Stomach smooth muscle (tissue), 2 donors: ENCODE results near the gene PPIL4.

Experiments used
- H3K27ac ChIP-seq: one replicate; pipeline ENCODE4 v1.7.0; 2013; ENCODE audit warnings: mild to moderate bottlenecking, low read length, inconsistent platforms
- H3K27me3 ChIP-seq, 2 donors: one replicate each; pipeline ENCODE4 v1.7.0; 2013; ENCODE audit warnings: low read length in 2 of 2; ENCODE audit not compliant: insufficient read depth in 2 of 2, control insufficient read depth in 1 of 2
- H3K36me3 ChIP-seq, 2 donors: one replicate each; pipeline ENCODE4 v1.7.0; 2013; ENCODE audit warnings: low read length in 2 of 2; ENCODE audit not compliant: control insufficient read depth in 2 of 2, insufficient read depth in 2 of 2
- H3K4me1 ChIP-seq: one replicate; pipeline ENCODE4 v1.7.0; 2013; ENCODE audit warnings: low read length; ENCODE audit not compliant: control insufficient read depth, insufficient read depth
- H3K4me3 ChIP-seq, 2 donors: one replicate each; pipeline ENCODE4 v1.7.0; 2013; ENCODE audit warnings: low read length in 2 of 2
- H3K9ac ChIP-seq, 2 donors: one replicate each; pipeline ENCODE4 v1.7.0; 2013; ENCODE audit warnings: low read length in 2 of 2, mild to moderate bottlenecking in 1 of 2
- H3K9me3 ChIP-seq, 2 donors: one replicate each; pipeline ENCODE4 v1.7.0; 2013; ENCODE audit warnings: low read length in 2 of 2; ENCODE audit not compliant: control insufficient read depth in 2 of 2
- donor health status: healthy.
- donor health status: Pancreatic carcinoma.

Gene PPIL4

GRCh38 chr6:149534742-149535141 is 11.1 kb downstream of the PPIL4 start:
- no peaks in the 10 kb centered on the region for H3K4me1 ChIP-seq
- no peak overlapping the region for H3K9ac ChIP-seq
- peaks cover 22 to 49% of the 10 kb centered on the region in 2 donors for H3K36me3 ChIP-seq
- no peaks in the 10 kb centered on the region for H3K27me3 ChIP-seq
- no peak overlapping the region for H3K4me3 ChIP-seq
- no peaks in the 10 kb centered on the region for H3K9me3 ChIP-seq
- no peak overlapping the region for H3K27ac ChIP-seq

GRCh38 chr6:149529650-149530049 is 16.2 kb downstream of the PPIL4 start:
- H3K4me3 ChIP-seq: no peak overlapping the region
- no peak overlapping the region for H3K27ac ChIP-seq
- no peaks in the 10 kb centered on the region for H3K4me1 ChIP-seq
- peaks cover 22 to 42% of the 10 kb centered on the region in 2 donors for H3K36me3 ChIP-seq
- no peak overlapping the region for H3K9ac ChIP-seq
- H3K27me3 ChIP-seq: no peaks in the 10 kb centered on the region
- H3K9me3 ChIP-seq: no peaks in the 10 kb centered on the region

GRCh38 chr6:149515494-149515893 is 30.3 kb downstream of the PPIL4 start:
- no peak overlapping the region for H3K27ac ChIP-seq
- H3K9ac ChIP-seq: no peak overlapping the region
- no peaks in the 10 kb centered on the region for H3K9me3 ChIP-seq
- peaks cover 4 to 15% of the 10 kb centered on the region in 2 donors for H3K36me3 ChIP-seq
- no peaks in the 10 kb centered on the region for H3K4me1 ChIP-seq
- no peaks in the 10 kb centered on the region for H3K27me3 ChIP-seq
- H3K4me3 ChIP-seq: no peak overlapping the region

- Histone ChIP-seq H3K4me1 (no peaks in the 10 kb centered on the region), H3K4me3 (no peak overlapping the region), H3K9ac (no peak overlapping the region), H3K9me3 (no peaks in the 10 kb centered on the region), H3K27ac (no peak overlapping the region), H3K27me3 (no peaks in the 10 kb centered on the region), H3K36me3 (peaks cover 4 to 12% of the 10 kb centered on the region in 2 donors)
Observed at GRCh38 chr6:149513915-149514314, 31.9 kb downstream of the PPIL4 start.

DNA sequence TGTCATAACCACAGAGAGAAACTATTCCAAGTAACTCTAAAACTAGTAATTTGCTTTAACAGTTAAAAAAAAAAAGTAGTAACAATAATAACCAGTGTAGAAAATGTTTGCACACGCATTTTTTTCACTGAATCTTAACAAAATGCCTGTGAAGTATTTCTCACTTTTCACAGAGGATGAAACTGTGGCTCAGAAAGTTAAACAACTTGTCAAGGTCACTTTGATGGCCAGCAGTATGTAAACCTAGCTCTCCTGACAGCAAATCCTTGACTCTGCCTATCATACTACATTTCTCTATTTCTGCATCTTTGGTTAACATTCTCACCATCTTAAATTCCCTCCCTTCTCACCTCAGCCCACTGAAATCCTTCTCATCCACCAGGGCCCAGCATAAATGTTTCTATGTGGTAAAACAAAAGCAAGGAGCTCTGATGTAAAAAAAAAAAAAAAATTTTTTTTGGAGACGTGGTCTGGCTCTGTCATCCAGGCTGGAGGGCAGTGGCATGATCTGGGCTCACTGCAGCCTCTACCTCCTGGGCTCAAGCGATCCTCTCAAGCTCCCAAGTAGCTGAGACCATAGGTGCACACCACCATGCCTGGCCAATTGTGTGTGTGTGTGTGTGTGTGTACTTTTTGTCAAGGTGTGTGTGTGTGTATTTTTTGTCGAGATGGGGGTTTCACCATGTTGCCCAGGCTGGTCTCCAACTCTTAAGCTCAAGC is 34.9 kb downstream of the PPIL4 start:
- no peak overlapping the region for H3K9ac ChIP-seq

GRCh38 chr6:149508485-149508884 is 37.4 kb downstream of the PPIL4 start:
- no peaks in the 10 kb centered on the region for H3K9me3 ChIP-seq
- no peaks in the 10 kb centered on the region for H3K27me3 ChIP-seq
- H3K4me3 ChIP-seq: no peak overlapping the region
- no peak overlapping the region for H3K27ac ChIP-seq
- H3K9ac ChIP-seq: no peak overlapping the region
- H3K36me3 ChIP-seq: peaks cover 2 to 5% of the 10 kb centered on the region in 2 donors
- no peaks in the 10 kb centered on the region for H3K4me1 ChIP-seq

More for the DNA sequence above, 34.9 kb downstream of the PPIL4 start:
- H3K27ac ChIP-seq: no peak overlapping the region
- no peaks in the 10 kb centered on the region for H3K4me1 ChIP-seq
- H3K36me3 ChIP-seq: peaks cover 0 to 6% of the 10 kb centered on the region in 2 donors
- H3K27me3 ChIP-seq: no peaks in the 10 kb centered on the region
- H3K4me3 ChIP-seq: no peak overlapping the region
- H3K9me3 ChIP-seq: no peaks in the 10 kb centered on the region

GRCh38 chr6:149503872-149504271 is 42.0 kb downstream of the PPIL4 start:
- no peaks in the 10 kb centered on the region for H3K9me3 ChIP-seq
- peaks cover 2 to 4% of the 10 kb centered on the region in 2 donors for H3K36me3 ChIP-seq
- no peak overlapping the region for H3K4me3 ChIP-seq
- H3K27me3 ChIP-seq: no peaks in the 10 kb centered on the region
- no peak overlapping the region for H3K27ac ChIP-seq
- H3K9ac ChIP-seq: no peak overlapping the region
- H3K4me1 ChIP-seq: no peaks in the 10 kb centered on the region

DNA sequence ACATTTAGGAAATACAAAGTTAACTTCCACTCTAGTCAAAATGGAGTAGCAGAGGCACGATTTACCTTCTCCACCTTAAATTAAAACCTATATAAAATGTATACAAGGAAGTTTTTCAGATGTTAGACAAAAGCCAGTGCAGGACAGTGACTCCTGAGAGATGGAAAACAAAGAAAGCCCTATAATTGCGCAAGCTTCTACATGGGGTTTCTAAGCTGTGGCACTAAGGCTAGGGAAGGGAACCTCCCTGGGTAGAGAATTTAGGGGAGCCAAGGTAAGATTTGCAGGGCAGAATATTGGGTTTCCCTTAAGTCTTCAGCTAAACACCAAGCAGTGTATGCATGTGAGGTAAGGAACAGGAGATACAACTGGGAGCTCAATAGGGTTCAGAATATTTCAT is 42.6 kb downstream of the PPIL4 start:
- no peak overlapping the region for H3K27ac ChIP-seq
- H3K4me3 ChIP-seq: no peak overlapping the region
- no peaks in the 10 kb centered on the region for H3K9me3 ChIP-seq
- no peak overlapping the region for H3K9ac ChIP-seq
- no peaks in the 10 kb centered on the region for H3K27me3 ChIP-seq
- H3K36me3 ChIP-seq: peaks cover 2 to 4% of the 10 kb centered on the region in 2 donors
- no peaks in the 10 kb centered on the region for H3K4me1 ChIP-seq

DNA sequence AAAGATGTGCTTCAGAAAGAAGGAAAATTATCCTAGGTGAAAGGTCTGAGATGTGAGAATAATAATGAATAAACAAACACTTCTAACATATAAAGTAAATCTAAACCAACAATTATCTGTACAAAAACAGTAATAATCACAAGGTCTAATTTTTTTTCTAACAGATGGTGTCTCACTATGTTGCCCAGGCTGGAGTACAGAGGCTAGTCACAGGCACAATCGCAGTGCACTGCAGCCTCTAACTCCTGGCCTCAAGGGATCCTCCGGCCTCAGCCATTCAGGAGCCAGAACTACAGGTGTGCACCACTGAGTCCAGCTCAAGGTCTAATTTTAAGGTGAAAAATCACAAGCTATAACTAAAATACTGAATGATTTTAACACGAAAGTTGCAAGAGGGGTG is 44.1 kb downstream of the PPIL4 start:
- H3K9ac ChIP-seq: no peak overlapping the region
- H3K27me3 ChIP-seq: no peaks in the 10 kb centered on the region
- H3K4me1 ChIP-seq: no peaks in the 10 kb centered on the region
- H3K9me3 ChIP-seq: no peaks in the 10 kb centered on the region
- H3K4me3 ChIP-seq: no peak overlapping the region
- H3K36me3 ChIP-seq: peaks cover 2 to 4% of the 10 kb centered on the region in 2 donors
- H3K27ac ChIP-seq: no peak overlapping the region

- Histone ChIP-seq H3K27ac (no peak overlapping the region), H3K9ac (no peak overlapping the region), H3K36me3 (peaks cover 2 to 4% of the 10 kb centered on the region in 2 donors), H3K4me1 (no peaks in the 10 kb centered on the region), H3K9me3 (no peaks in the 10 kb centered on the region), H3K27me3 (no peaks in the 10 kb centered on the region), H3K4me3 (no peak overlapping the region)
Observed at GRCh38 chr6:149501201-149501600, 44.6 kb downstream of the PPIL4 start.

DNA sequence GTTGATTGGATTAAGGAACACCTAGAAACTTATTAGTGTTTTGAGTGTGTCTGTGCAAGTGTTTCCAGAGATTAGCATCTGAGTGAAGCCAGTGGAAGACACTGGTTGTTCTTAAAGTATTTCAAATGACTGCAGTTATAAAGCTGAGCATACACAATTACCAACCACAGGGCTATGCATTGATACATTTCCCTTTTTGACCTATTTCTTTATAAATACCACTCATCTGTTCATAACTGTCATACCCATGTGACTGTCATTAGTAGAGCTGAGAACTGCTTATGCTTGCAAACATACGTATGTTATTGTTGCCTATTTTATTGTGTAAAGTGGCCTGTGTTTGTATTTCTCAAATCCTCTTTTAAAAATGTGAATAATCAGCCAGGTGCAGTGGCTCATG is 45.7 kb downstream of the PPIL4 start:
- Histone ChIP-seq H3K9ac (no peak overlapping the region), H3K4me1 (no peaks in the 10 kb centered on the region), H3K27me3 (no peaks in the 10 kb centered on the region), H3K27ac (no peak overlapping the region), H3K4me3 (no peak overlapping the region), H3K36me3 (peaks cover 2 to 4% of the 10 kb centered on the region in 2 donors), H3K9me3 (no peaks in the 10 kb centered on the region)
